NCI-H128 (cell line): ENCODE measurements around the gene TSPAN18.

Experiments
- DNase-seq: peaks from one replicate; lab custom pipeline; 2025; ENCODE audit not compliant: unreplicated experiment; lab: John Stamatoyannopoulos, UW

Gene TSPAN18

GRCh38 chr11:44971185-44971584 lies 244.4 kb downstream of the TSPAN18 start:
- no peak for DNase-seq

GRCh38 chr11:44972746-44973435 lies 246.1 kb downstream of the TSPAN18 start:
- no peak for DNase-seq

- DNase-seq = no peak
Measured at GRCh38 chr11:44973632-44974401, 247.1 kb downstream of the TSPAN18 start.

DNA sequence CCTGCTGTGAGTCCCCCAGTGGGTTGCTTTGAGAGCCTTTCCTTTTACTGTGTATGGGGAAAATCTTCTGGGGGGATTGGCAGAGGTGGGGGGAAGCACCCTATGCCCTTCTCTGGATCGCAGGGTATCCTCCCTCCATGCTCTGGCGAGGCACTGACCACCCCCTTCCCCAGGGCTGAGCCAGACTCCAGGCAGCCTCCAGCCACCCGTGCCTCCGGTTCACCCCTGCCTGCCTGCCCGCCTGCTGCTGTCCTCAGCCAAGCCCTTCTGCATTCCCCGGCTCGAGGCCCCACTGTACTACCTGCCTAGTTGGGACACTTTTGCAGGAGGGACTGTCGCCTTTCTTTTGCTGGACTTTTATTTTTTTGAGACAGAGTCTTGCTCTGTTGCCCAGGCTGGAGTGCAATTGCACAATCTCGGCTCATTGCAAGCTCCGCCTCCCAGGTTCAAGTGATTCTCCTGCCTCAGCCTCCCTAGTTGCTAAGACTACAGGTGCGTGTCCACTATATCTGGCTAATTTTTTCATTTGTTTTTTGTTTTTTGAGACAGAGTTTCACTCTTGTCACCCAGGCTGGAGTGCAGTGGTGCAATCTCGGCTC lies 247.7 kb downstream of the TSPAN18 start:
- no peak for DNase-seq

DNA sequence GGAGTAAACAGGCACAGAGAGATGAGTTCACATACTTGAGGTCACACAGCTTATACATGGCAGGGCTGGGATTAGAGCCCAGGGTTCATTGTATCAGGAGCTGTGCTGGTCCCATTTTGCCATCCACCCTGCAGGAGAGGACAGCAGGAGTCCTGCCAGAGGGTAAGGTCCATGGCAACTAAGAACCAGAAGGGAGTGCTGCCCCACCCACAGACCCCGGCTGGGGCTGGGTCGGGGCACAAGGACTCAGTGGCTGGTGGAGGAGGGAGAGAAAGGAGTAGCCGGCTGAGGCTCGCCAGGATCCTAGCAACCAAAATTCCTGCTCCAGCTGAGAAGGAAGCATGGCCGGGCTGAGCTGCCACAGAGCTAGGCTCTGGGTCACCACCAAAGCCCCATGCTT lies 249.8 kb downstream of the TSPAN18 start:
- no peak for DNase-seq

- DNase-seq = no peak
Measured at GRCh38 chr11:44977493-44977984, 250.8 kb downstream of the TSPAN18 start.

DNA sequence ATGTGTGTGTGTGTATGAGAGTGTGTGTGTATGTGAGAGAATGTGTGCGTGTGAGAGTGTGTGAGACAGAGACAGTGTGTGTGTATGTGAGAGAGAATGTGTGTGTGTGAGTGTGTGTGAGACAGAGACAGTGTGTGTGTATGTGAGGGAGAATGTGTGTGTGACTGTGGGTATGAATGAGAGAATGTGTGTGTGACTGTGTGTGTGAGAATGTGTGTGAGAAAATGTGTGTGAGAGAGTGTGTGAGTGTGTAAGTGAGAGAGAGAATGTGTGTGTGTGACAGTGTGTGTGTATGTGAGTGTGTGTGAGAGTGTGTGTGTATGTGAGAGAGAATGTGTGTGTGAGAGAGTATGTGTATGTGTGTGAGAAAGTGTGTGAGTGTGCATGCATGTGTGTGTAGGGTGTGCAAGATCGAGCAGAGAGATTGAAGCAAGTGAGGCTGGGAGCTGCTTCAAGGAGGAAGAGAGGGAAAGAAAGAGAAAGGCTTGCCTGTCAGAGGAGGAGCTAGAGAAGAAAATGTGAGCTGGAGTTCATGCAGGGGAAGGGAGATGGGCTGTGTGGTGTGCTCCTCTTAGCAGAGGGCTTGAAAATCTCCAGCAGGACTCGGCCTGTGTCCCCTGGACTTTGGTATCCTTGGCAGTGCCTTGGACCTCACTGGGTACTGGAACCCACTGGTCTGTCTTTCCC lies 251.7 kb downstream of the TSPAN18 start:
- no peak for DNase-seq

DNA sequence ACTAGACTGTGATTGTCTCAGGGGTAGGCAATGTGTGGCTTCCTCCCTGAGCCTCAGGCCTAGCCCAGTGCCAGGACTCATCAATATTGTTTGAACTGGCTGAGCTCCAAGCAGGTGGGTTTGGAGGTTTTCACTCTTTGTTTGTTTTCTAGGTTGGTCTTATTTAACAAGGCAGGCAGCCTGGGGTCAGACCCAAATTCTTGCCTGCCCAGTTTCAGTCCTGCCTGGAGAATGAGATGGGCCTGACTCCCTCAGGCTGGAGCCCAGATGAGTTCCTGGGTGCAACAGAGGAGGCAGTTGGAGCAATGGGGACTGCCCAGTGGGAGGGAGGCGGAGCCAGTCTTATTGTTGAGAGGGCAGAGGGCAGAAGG lies 252.2 kb downstream of the TSPAN18 start:
- DNase-seq = peak; percentile 37

- no peak for DNase-seq
Measured at GRCh38 chr11:44979543-44980399, 253.0 kb downstream of the TSPAN18 start.

GRCh38 chr11:44980533-44981427 lies 254.0 kb downstream of the TSPAN18 start:
- DNase-seq = no peak
